Stimulated activated CD8-positive, alpha-beta memory T cell treated with anti-CD3 and anti-CD28 coated beads, Interleukin-7, amount 100 ng/mL, for 4 hours (primary cell): ENCODE results near the gene PSMB7.

Experiments
- DNase-seq, 2 donors: peaks; one replicate each; pipeline ENCODE4 v3.0.0-alpha.2; 2020; ENCODE audit warnings: low read depth in 2 of 2

Gene PSMB7

DNA sequence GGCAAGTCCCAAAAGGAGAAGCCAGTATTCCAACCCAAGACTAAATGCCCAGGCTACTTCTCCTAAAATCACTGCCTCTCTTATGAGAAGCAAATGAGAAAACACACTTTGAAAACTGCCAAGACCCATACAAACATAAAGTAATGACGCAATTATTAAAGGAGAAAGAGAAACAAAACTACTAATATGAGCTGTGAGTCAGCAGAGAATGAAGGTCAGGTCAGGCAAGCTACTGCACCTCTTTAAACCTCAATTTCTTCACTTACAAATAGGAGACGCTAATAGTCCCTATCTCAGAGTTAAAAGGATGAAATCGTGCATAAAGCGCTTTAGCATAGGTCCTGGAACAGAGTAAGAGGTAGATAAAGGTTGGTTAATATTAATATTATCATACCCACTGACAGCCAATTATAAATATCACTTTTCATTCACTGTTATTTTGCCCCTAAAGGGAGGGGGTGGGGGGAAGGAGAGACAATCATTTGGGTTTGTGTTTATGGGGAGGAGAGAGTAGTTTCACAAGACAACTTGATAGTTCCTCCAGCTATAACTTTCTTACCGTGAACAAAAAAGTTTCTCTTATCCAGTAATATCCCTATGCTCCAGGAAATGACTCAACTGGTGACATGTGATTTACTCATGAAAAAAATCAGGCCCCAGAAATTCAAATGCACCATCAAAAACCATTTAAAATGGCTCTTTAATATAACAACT lies 3.6 kb downstream of the PSMB7 start:
- no peak for DNase-seq

DNA sequence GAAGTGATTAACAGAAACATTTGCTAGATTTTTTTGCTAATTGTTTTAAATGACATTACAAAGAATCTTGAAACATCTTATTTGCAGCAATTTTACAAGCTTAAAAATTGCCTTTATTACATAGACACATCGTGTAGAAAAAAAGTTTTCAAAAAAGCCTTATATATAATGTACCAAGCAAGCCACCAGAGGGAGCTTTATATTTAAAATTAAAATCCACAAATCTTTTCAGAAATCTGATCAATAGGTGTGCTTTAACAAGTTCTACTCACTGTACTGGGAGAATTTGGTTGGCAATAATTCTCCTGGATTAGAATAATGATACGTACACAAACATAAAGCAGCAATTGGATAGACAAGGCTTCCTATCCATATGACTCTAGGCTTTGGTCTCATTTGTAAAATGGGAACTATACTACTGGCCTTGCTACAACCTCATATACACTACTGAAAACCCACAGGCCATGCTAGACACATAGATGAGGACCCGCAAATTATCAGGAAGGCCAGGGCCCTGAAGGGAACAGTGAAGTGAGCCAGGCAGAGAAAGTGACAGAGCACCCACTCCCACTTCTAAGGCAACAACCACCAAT lies 4.8 kb downstream of the PSMB7 start:
- no peak for DNase-seq

DNA sequence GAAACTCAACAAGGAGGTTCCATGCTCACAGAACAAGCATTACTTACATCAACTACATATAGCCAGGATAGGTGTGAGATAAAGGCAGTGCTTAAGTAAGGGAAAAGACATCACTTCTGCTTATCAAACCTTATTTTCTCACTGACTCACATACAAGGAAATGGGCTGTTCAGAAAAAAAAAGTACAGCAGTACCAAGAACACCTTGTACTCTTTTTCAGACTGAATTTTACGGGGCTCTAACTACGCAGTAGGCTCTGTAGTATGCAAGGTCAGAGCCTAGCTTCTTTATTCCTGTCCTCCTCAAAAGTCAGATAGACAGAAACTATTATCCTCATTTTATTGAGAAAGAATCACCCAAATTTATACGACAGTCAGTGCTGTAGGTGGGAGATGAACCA lies 5.8 kb downstream of the PSMB7 start:
- DNase-seq = no peak

DNA sequence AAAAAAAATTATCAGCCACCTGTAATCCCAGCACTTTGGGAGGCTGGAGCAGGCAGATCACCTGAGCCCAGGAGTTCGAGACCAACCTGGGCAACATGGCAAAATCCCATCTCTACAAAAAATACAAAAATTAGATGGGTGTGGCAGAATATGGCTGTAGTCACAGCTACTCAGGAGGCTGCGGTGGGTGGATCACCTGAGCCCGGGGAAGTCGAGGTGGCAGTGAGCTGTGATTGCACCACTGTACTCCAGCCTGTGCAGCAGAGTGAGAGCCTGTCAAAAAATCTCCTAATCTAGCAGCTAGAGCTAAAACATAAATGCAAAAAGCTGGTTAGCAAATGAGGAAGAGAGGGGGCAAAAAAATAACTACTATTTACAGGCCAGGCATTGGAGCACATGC lies 12.0 kb downstream of the PSMB7 start:
- DNase-seq = no peak

DNA sequence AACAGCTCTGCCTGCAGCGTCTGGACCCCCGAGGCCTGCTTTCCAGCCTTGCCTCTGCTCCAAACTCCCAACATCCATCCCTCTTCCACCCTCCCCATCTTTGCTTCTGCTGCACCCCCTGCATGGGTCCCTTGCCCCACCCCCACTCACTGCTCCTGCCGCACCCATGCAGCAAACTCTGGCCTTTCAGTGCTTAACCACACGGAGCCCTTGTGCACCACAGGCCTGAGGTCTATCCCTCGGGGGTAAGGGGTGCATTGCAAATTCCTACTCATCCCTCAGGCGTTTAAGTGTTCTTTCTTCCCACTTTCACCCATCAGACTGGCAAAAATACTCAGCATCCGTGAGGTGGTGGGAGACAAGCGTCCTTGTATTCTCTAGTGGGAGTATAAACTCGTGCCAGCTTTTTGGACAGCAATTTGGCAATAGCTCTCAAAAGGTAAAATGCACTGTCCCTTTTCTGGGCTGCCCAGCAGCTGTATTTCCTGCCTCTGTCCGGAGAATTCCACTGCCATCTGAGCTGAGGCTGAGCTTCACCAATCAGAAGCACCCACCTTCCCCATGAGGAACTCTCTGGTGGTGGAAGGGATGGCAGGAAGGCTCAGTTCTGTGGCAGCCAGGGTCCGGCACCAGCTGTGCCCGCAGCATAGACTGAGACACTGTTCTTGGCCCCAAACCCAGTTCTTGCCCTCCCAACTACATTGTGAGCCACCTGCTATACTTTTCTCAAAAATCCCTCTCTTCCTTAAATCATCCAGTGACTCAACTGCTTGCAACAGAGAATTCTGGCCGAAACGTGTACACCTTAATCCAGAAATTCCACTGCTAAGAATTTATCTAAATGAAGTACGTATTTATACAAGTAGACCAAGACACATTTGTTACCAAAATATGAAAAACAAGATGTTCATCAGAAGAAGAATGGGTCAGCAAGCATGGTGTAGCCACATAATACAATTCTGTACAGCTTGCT lies 15.0 kb downstream of the PSMB7 start:
- DNase-seq = no peak

GRCh38 chr9:124399323-124399967 lies 15.8 kb downstream of the PSMB7 start:
- no peak for DNase-seq

- no peak for DNase-seq
Observed at GRCh38 chr9:124398191-124398935, 16.9 kb downstream of the PSMB7 start.

- DNase-seq = no peak
Observed at GRCh38 chr9:124395826-124396225, 19.4 kb downstream of the PSMB7 start.

- no peak for DNase-seq
Observed at GRCh38 chr9:124394596-124394995, 20.6 kb downstream of the PSMB7 start.

DNA sequence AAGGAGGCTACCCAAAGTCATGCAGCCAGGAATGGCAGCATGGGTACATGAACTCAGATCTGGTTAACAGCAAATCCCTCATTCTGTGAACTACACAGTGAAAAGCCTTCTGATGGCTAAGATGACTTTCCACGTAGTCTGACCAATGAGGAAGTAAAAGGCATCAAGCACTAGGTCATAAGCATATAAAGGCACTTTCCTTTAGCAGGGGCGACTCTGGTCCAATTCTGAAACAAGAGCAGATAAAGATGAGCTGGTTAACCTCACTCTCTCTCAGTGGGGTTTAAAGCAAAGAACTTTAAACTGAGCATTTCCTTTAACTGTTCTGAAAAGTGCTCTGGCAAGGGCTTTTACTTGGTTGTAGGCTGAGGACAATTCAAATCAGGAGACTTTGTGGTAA lies 21.1 kb downstream of the PSMB7 start:
- no peak for DNase-seq

DNA sequence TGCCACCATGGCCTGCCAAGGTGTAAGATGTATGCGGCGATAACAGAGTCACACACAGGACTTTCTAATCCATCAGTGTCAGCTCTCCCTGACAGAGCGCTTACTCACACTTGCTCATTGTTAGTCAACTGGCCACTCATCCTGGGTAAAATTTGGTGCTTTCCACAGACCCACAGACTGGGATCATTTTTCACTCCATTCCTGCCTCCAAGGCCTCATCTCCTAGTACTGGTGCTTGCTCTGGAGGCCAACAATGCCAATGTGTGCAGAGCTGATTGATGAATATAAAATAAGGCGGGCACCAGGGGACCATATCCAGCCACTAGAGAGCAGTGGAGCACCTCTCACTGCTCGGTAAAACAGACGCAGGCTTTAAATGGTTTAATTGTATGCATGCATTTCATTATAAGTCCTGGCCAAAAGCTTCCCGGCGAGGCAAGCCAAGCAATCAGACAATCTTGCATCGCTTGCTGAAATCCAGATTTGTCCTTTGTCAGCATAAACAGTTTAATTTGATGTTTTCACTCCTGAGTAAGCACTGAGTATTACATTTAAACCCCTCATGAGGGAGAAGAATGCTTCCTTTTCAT lies 22.3 kb downstream of the PSMB7 start:
- no peak for DNase-seq

DNA sequence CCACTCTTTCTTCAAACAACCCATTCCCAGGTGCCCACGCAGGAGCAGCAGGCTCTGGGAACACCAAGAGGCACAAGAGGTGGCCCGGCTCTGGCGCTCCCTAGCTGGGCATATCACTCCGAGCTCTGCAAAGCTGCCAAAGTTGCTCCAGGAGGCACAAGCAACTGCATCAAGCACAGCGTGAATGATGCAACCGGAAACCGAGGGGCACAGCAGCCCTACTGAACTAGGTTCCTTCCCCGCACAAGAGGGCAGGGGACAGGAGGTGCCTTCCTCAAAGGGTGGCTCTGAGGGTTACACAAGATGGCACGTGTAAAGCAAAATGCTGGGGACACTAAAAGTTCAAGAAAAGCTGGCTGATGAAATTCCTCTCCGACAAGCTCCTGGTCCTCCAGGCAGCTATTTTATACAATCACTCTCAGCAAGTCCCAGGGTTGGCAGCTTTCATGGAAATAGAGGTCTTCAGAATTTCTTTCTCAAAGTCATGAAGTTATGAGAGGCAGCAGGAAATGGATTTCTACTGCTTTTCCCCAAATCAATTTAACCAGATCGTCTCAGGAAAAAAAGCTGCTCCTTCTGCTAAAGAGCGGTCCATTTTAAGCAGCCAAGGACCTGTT lies 22.9 kb downstream of the PSMB7 start:
- no peak for DNase-seq

DNA sequence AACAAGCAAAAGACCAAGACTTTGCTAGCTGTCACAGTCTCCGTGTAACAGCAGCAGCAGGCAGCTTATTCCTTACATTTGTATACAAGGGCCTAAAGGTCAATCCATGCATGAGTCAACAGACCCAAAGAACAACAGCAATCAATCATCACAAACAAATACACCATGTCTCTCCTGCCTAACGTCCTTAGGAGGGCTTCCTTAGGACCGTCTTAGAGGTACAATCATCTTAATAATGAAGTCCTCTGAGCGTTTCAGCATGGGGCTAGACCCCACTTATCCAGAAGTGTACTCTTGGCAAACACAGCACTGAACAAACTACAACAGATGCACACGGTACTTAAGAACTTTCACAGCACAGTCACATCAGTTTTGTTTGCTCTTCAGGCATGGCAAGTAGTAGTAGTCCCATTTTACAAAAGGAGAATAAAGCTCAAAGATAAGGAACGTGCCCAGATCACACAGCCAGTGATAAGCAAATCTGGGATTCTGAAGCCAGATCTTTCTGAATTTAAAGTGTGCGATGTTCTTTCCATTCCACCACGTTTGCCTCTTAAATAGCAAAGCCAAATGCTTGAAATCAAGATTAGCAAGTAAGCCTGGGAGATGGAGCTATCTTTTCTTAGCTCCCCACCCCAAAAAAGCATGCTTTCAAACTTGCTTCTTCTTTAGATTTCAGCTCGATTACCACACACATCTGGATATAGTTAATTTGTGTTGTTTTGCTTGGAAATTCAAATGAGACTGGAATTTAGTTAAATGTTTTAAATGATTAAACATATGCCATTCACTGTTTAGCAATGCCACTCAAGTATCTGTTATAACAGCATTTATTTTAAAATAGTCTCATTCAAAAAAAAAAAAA lies 24.2 kb downstream of the PSMB7 start:
- no peak for DNase-seq

DNA sequence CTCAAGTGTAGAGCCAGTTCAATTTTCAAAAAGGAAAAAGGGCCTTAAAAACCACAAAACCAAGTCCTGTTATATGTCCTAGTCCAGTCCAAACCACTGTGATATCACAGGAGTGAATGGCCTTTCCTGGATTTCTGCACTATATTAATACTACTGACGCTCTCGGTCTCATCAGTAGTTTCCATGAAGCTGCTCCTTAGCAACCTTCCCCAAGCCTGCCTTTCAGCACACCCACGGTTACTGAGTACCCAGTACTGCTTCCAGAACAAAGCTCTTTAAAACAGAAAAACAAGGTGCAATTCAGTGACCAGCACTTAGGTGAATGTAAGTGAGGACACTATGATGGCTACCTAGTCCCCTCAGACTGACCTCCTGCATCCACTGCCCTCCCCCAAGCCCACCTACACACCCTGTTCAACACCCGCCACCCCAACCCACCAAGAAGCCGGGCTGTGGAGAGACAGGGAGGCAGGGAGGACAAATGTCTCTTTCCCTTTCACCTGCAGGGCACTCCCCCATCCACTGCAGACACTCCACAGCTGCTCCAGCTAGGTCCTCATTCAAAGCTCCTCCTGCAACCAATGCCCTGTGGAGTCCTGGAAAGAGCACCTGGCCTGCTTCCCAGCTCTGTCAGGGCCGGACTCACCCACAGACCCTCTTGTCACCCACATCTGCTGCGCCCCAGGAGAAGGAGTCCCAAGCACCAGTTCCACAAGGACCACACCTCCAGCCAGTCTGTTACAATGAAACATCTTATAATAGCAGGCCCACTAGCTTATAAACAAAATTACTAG lies 25.9 kb downstream of the PSMB7 start:
- DNase-seq = no peak

DNA sequence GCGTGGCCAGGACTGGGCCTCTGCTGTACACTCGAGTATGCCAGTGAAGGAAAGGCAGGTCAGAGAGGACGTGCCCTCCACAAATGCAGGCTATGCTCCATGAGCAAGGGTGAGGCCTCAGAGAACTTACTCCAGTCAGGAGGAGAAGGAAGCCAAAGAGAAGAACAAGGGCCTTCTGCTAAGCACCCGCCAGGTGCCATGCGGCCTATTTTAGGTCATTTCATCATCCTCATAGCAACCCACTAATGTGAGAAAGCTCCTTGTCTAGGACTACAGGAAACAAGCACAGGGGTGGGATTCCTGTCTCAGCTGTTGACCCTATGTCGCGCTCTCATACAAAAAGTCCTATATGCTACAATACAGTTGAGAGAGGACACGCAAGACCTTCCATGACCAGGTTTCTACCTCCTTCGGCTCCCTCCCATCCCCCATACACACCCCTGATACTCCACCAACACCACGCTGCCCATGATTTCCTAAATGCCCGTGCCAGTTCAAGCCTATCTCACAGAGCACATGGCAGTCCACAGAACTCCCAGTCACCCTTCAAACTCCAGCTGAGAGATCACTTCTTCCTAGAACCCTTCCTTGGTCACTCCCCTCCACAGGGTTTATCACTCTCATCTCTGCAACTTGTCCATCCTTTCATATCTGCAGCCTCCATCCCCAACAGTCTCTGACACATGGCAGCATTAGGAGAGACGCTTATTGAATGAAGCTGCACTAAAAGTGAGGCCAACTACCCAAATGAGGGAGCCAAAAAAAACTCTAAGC lies 26.8 kb downstream of the PSMB7 start:
- DNase-seq = no peak

GRCh38 chr9:124386201-124386600 lies 29.0 kb downstream of the PSMB7 start:
- no peak for DNase-seq

GRCh38 chr9:124385623-124386022 lies 29.6 kb downstream of the PSMB7 start:
- DNase-seq = no peak

GRCh38 chr9:124384846-124385245 lies 30.4 kb downstream of the PSMB7 start:
- DNase-seq = no peak
